ENCODE results near the gene RAB17.

GRCh38 chr2:237549216-237549615 lies 41.3 kb downstream of the RAB17 start:
- TF ChIP-seq, protein P1, sequence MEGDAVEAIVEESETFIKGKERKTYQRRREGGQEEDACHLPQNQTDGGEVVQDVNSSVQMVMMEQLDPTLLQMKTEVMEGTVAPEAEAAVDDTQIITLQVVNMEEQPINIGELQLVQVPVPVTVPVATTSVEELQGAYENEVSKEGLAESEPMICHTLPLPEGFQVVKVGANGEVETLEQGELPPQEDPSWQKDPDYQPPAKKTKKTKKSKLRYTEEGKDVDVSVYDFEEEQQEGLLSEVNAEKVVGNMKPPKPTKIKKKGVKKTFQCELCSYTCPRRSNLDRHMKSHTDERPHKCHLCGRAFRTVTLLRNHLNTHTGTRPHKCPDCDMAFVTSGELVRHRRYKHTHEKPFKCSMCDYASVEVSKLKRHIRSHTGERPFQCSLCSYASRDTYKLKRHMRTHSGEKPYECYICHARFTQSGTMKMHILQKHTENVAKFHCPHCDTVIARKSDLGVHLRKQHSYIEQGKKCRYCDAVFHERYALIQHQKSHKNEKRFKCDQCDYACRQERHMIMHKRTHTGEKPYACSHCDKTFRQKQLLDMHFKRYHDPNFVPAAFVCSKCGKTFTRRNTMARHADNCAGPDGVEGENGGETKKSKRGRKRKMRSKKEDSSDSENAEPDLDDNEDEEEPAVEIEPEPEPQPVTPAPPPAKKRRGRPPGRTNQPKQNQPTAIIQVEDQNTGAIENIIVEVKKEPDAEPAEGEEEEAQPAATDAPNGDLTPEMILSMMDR (IDR thresholded peaks at IDR 0.05) = no peak
- no peak for TF ChIP-seq POLR2A (IDR thresholded peaks at IDR 0.05)

Measured in uterus (tissue), 2 donors.